Right cardiac atrium (tissue), 5 donors: ENCODE data around the gene ELMOD3. TPM values are rescaled to one million over a fixed set of nuclear protein-coding genes. Genes with fewer than 3 reads are reported as not detected.
"Not testable (repeated sequence)": the region's sequence is repeated elsewhere in the genome, so short reads cannot be mapped to it uniquely, and the experiment has no call there.

ENCODE experiments used
- ATAC-seq, 2 donors: fragments of 200-7000 bp; cut with Tn5 transposase; one replicate each; pipeline versions ENCODE4 v1.8.0 to v1.9.1; 2020; ENCODE audit warnings: moderate library complexity in 2 of 2, mild to moderate bottlenecking in 1 of 2
- DNase-seq, 3 donors: peaks; one replicate each; pipeline ENCODE4 v3.0.0-alpha.2; 2020
- H3K27ac ChIP-seq: one replicate; pipeline ENCODE4 v1.5.1; 2013; ENCODE audit warnings: mild to moderate bottlenecking, low read length, control low read depth, moderate library complexity
- H3K27me3 ChIP-seq: one replicate; pipeline ENCODE4 v1.6.1; 2013; ENCODE audit not compliant: control insufficient read depth, insufficient read depth
- H3K4me1 ChIP-seq: one replicate; pipeline ENCODE4 v1.6.1; 2013; ENCODE audit warnings: low read length; ENCODE audit not compliant: control insufficient read depth, insufficient read depth
- H3K4me3 ChIP-seq: one replicate; pipeline ENCODE4 v1.5.1; 2013; ENCODE audit warnings: low read length, control low read depth
- H3K9me3 ChIP-seq: one replicate; pipeline ENCODE4 v1.6.1; 2013; ENCODE audit warnings: low read length; ENCODE audit not compliant: control insufficient read depth
- WGBS: extraction: QIAGEN DNeasy Blood & Tissue Kit; methylation state at CpG from one replicate; pipeline ENCODE4 v1.1.7; 2013; 5-methylcytosine and 5-hydroxymethylcytosine counted together
- intact Hi-C, 4 donors: fragments of 100-400 bp; cut with DNase I; formaldehyde crosslinking; loops; one replicate each; pipeline versions ENCODE4 v1.11.0 to v1.14.0; 2022 to 2023
- polyA plus RNA-seq: library from polyadenylated mRNA; stranded (reverse); fragments of 200-250 nt; gene quantifications from one replicate; pipeline ENCODE4 v1.2.3, GENCODE V29; 2013
- total RNA-seq, 4 donors: library from RNA; stranded (reverse); fragmentation: NEBNext Ultra II Directional; extraction: Animal tissue kit (Norgen Biotek cat#: 25700); gene quantifications; one replicate each; pipeline ENCODE4 v1.2.1, GENCODE V29; 2021
- donor health status: healthy with polysubstance abuse.
- donor health status: DM: no; HTN: yes; CAD: no.
- donor health status: DM: no; HTN: no; CAD: no.
- donor health status: DM: no; HTN: yes; CAD: no; lungs with severe emphysema.
- donor health status: DM: yes; HTN: yes; CAD: no.

Gene ELMOD3
- total and polyA plus RNA-seq, 5 donors, result 10.7 to 16.1 (median 12.2) TPM

DNA sequence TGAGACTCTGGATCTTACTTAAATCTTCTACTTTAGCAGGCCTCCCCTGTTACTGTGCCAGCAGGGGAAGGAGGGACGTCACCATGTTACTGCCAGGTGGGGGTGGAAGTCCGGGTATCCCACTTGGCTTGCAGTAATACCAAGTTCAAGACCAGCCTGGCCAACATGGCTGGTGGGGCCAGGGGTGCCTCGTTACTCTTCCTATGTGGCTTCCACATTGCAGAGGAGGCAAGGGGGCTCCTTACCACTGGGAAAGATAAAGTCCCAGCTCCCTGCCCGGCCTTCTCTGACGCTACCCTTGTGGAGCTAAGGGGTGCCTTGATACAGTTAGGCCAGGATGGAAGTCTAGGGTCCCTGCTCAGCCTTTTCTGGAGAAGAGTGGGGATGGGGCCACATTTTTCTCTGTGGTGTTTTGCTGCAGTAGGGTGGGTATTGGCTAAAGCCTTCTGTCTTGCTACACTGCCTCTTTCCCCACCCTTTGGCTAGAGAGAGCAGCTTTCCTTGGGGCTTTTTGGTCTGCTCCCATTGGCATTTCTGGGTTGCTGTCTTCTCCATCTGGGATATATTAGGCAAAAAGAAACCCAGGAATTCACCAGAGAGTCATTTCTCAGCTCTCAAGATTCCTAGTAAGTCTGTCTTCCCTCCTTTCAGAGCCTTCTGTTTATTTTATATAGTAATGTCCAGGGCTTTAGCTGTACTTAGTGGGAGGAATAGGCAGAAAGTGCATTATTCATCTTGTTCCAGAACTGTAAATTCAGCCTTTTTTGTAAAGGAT, 21.9 kb downstream of the ELMOD3 start:
- WGBS, result 94% methylated on average over 5 of the region's 5 CpGs
- Histone ChIP-seq H3K4me3 (no peak overlapping the region), H3K27ac (no peak overlapping the region), H3K4me1 (no peaks in the 10 kb centered on the region), H3K27me3 (no peaks in the 10 kb centered on the region), H3K9me3 (no peaks in the 10 kb centered on the region)
- no peak for DNase-seq
- no peak for ATAC-seq
- intact Hi-C loops, result no loop called here

DNA sequence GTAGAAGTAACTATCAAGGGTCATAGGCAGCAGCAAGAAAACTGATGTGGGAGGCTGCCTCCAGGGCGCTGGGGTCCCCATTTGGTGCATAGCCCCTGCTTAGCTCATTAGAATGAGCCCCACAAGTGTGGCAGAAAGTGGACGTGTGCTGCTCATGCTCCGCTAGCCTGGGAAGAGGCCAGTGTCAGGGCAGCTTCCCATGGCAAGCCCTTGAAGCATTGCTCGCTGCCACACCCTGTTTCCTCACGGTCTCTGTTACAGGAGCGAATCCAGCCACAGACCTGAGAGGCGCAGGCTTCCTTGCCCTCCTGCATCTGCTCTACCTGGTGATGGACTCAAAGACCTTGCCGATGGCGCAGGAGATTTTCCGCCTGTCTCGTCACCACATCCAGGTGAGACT, 22.5 kb downstream of the ELMOD3 start:
- ATAC-seq (no peak), DNase-seq (no peak)
- Histone ChIP-seq H3K27ac (no peak overlapping the region), H3K27me3 (no peaks in the 10 kb centered on the region), H3K9me3 (no peaks in the 10 kb centered on the region), H3K4me3 (no peak overlapping the region), H3K4me1 (no peaks in the 10 kb centered on the region)
- WGBS, result 91% methylated on average over 11 of the region's 11 CpGs
- intact Hi-C loops, result no loop called here

GRCh38 chr2:85378257-85378656, 23.7 kb downstream of the ELMOD3 start:
- ATAC-seq (no peak), DNase-seq (no peak)
- H3K9me3 ChIP-seq, result no peaks in the 10 kb centered on the region
- H3K27ac ChIP-seq, result no peak overlapping the region
- WGBS, result 91% methylated on average over 5 of the region's 5 CpGs
- H3K27me3 ChIP-seq, result no peaks in the 10 kb centered on the region
- no peaks in the 10 kb centered on the region for H3K4me1 ChIP-seq
- H3K4me3 ChIP-seq, result no peak overlapping the region
- intact Hi-C loops, result no loop called here

DNA sequence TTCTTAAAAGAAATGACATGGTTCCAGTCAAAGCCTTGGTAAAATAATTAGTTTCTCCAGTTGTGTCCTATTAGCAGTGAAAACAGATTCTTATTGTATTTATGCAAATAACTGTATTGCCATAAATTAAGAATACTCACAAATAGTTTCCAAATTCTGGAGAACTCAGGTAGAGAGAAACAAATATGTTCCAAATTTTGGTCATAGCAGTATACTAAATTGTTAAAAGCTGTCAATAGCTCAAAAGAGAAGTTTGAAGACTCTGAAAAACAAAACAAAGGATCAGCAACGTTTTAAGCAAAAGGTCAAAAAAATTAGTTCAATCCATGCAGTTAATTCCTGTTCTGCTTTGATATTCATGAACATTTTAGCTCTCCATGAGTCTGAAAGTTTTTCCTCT, 25.5 kb downstream of the ELMOD3 start:
- intact Hi-C loops, result no loop called here
- H3K9me3 ChIP-seq, result no peaks in the 10 kb centered on the region
- DNase-seq, result no peak
- no peak overlapping the region for H3K4me3 ChIP-seq
- 81% methylated on average over 1 of the region's 1 CpG for WGBS
- no peaks in the 10 kb centered on the region for H3K4me1 ChIP-seq
- H3K27me3 ChIP-seq, result no peaks in the 10 kb centered on the region
- ATAC-seq, result no peak
- H3K27ac ChIP-seq, result no peak overlapping the region

DNA sequence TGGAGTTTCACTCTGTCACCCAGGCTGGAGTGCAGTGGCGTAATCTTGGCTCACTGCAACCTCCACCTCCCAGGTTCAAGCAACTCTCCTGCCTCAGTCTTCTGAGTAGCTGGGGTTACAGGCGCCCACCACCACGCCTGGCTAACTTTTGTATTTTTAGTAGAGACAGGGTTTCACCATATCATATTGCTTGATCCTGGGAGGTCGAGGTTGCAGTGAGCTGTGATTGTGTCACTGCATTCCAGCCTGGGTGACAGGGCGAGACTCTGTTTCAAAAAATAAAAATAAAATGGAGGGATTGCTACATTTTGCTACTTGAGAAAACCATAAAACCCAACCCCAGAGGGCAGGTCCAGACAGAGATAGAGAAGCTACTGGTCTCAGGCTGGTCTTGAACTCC, 28.6 kb downstream of the ELMOD3 start:
- intact Hi-C loops, DNase-seq, H3K4me3 ChIP-seq, H3K9me3 ChIP-seq, H3K27ac ChIP-seq, H3K27me3 ChIP-seq, ATAC-seq, H3K4me1 ChIP-seq: not testable (repeated sequence)
- 91% methylated on average over 5 of the region's 5 CpGs for WGBS

GRCh38 chr2:85383850-85384249, 29.3 kb downstream of the ELMOD3 start:
- no peak for DNase-seq
- H3K27me3 ChIP-seq, result no peaks in the 10 kb centered on the region
- WGBS, result 70% methylated on average over 4 of the region's 4 CpGs
- intact Hi-C loops, result no loop called here
- no peak overlapping the region for H3K27ac ChIP-seq
- H3K9me3 ChIP-seq, result no peaks in the 10 kb centered on the region
- no peak for ATAC-seq
- no peak overlapping the region for H3K4me3 ChIP-seq
- H3K4me1 ChIP-seq, result no peaks in the 10 kb centered on the region

DNA sequence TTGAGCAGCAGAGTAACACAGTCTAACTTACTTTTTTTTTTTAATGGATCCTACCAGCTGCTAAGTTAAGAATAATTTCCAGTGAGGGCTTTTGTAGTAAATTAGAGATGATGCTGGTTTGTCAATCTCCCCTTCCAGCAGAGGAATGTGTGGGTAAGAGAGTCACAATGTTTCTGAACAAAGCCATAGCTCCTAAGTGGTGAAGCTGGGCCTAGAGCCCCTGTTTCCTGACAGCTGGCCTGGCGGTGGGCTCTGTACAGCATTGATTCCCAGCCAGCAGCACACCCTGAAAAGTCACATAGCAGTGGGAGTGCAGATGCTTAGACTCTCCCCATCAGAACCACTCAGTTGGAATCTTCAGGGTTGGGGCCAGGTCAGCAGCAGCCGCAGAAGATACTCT, 31.2 kb downstream of the ELMOD3 start:
- H3K27ac ChIP-seq, result no peak overlapping the region
- 74% methylated on average over 2 of the region's 2 CpGs for WGBS

DNA sequence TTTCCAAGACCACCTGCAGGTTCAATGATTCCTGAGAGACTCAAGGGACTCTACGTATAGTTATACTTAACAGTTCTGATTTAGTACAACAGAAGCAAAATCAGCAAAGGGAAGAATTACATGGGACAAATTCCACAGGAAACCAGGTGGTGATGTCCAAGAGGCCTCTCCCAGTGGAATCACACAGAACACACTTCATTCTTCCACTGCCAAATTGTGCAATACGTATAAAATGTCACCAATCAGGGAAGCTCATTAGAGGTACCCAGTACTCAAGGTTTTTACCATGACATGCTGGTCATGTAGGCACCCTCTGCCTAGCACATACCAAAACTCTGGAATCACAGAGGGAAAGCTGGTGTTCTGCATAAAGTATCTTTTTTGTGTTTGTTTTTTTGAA, 33.2 kb downstream of the ELMOD3 start:
- H3K27ac ChIP-seq, result no peak overlapping the region
- no peaks in the 10 kb centered on the region for H3K4me1 ChIP-seq
- ATAC-seq (no peak), DNase-seq (no peak)
- H3K9me3 ChIP-seq, result no peaks in the 10 kb centered on the region
- no peak overlapping the region for H3K4me3 ChIP-seq
- intact Hi-C loops, result no loop called here
- no peaks in the 10 kb centered on the region for H3K27me3 ChIP-seq
- WGBS, result 82% methylated on average over 2 of the region's 2 CpGs

More for the DNA sequence above, 31.2 kb downstream of the ELMOD3 start:
- Histone ChIP-seq H3K4me1 (no peaks in the 10 kb centered on the region), H3K4me3 (no peak overlapping the region), H3K27me3 (no peaks in the 10 kb centered on the region), H3K9me3 (no peaks in the 10 kb centered on the region)
- ATAC-seq, result no peak
- no peak for DNase-seq
- intact Hi-C loops, result no loop called here

DNA sequence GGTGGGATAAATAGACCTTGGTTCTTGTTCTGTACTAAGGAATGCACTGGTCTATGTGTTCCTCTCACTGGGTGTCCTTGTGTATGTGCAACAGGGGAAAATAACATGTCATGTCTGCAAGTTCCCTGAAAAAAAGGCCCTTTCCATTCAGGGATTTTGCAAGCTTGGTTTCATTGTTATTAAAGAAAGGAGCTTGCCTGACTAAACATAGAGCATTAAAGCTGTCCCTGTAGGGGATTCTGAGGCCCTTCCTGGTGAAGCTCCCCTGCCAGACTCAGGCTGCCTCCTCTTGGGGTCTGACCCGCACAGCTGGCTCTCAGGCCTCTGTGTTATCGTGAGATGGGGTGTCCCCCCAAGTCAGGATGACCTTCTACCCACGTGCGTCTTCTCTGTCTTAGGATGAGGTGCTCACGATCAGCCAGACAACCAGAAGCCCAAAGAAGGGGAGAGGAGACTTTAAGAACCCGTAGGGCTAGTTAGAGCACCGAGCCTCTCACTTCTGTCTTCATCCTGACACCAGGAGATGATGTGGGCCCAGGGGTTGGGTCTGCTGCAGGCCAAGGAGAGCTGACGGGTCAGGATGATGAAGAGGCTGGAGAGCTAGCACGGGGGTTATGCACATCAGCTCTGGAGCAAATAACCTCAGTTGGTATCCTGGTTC, 34.4 kb downstream of the ELMOD3 start:
- no peak overlapping the region for H3K27ac ChIP-seq
- no peak for ATAC-seq
- WGBS, result 87% methylated on average over 9 of the region's 9 CpGs
- H3K4me1 ChIP-seq, result no peaks in the 10 kb centered on the region
- intact Hi-C loops, result no loop called here
- H3K4me3 ChIP-seq, result no peak overlapping the region
- DNase-seq, result no peak
- H3K9me3 ChIP-seq, result no peaks in the 10 kb centered on the region
- no peaks in the 10 kb centered on the region for H3K27me3 ChIP-seq

DNA sequence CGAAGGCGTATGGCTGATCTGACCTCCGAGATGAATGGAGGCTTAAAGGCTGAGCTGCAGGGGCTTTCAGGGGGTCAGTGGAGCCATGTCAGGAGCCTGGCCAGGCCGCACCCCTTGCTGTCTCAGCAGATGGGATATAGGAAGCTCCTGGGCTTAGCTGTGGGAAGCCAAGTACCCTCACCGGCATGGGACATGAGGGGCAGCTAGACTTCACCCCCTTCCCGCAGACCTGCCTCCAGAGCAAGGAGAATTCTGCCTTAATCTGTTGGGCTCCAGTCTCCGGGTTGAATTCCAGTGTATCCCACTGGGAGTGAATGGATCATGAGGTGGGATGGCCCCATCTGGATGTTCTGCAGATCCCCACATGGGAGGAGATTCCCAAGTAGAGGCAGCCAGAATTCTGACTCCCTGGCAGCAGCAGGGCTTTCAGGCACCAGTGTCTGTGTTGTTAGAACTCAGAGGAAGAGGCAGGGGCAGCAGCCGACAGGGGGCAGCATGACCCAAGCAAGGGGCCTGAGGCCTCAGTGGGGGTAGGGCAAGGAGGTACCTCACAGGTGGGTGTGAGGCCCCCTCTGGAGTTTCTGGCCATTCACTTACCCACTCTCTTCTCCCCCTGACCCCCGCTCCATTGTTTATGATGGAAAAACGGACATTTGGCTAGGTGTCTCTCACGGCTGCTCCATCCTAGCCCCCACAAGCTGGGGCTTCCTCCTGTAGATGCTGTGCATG, 36.5 kb downstream of the ELMOD3 start:
- peak; percentile 56 for ATAC-seq
- H3K4me1 ChIP-seq, result no peaks in the 10 kb centered on the region
- peak; percentile 67 to 88 (median 83) for DNase-seq
- no peak overlapping the region for H3K4me3 ChIP-seq
- no peaks in the 10 kb centered on the region for H3K27me3 ChIP-seq
- no peak overlapping the region for H3K27ac ChIP-seq
- H3K9me3 ChIP-seq, result no peaks in the 10 kb centered on the region
- 81% methylated on average over 11 of the region's 11 CpGs for WGBS
- intact Hi-C loops, result no loop called here

- intact Hi-C loops, result no loop called here
- Histone ChIP-seq H3K4me3 (no peak overlapping the region), H3K27me3 (no peaks in the 10 kb centered on the region), H3K27ac (no peak overlapping the region), H3K4me1 (no peaks in the 10 kb centered on the region), H3K9me3 (no peaks in the 10 kb centered on the region)
- DNase-seq (no peak), ATAC-seq (no peak)
- 87% methylated on average over 4 of the region's 4 CpGs for WGBS
These were observed 39.3 kb downstream of the ELMOD3 start for GRCh38 chr2:85393836-85394235.
